Measurements from ENCODE around the gene USB1.

Gene USB1
- 17.1 reads per million, percentile 43 among the genes with 10 or more reads in this experiment for total RNA-seq

- peak; percentile 75 for DNase-seq
Measured at GRCh38 chr16:58000706-58001676, at the start of gene USB1. Gene USB1, plus strand, starts transcription at chr16:58001407. Its CDS starts 77 bp downstream, at chr16:58001484.

GRCh38 chr16:57952909-57953308 lies 48.3 kb upstream of the USB1 start:
- DNase-seq = no peak

- no peak for DNase-seq
Measured at GRCh38 chr16:57953857-57954256, 47.4 kb upstream of the USB1 start.

GRCh38 chr16:57955572-57956188 lies 45.5 kb upstream of the USB1 start:
- DNase-seq = no peak

- no peak for DNase-seq
Measured at GRCh38 chr16:57956270-57956808, 44.9 kb upstream of the USB1 start.

- no peak for DNase-seq
Measured at GRCh38 chr16:57956924-57957672, 44.1 kb upstream of the USB1 start.

GRCh38 chr16:57957673-57958392 lies 43.4 kb upstream of the USB1 start:
- DNase-seq = no peak

- no peak for DNase-seq
Measured at GRCh38 chr16:57958544-57958943, 42.7 kb upstream of the USB1 start.

- no peak for DNase-seq
Measured at GRCh38 chr16:57959121-57959520, 42.1 kb upstream of the USB1 start.

- no peak for DNase-seq
Measured at GRCh38 chr16:57959804-57960203, 41.4 kb upstream of the USB1 start.

- DNase-seq = no peak
Measured at GRCh38 chr16:57960310-57960709, 40.9 kb upstream of the USB1 start.

GRCh38 chr16:57960826-57961472 lies 40.3 kb upstream of the USB1 start:
- no peak for DNase-seq

- DNase-seq = no peak
Measured at GRCh38 chr16:57961538-57961937, 39.7 kb upstream of the USB1 start.

- DNase-seq = no peak
Measured at GRCh38 chr16:57962046-57962445, 39.2 kb upstream of the USB1 start.

- DNase-seq = no peak
Measured at GRCh38 chr16:57962756-57963155, 38.5 kb upstream of the USB1 start.

GRCh38 chr16:57964157-57964700 lies 37.0 kb upstream of the USB1 start:
- no peak for DNase-seq

GRCh38 chr16:57966204-57966771 lies 34.9 kb upstream of the USB1 start:
- no peak for DNase-seq

GRCh38 chr16:57966986-57967385 lies 34.2 kb upstream of the USB1 start:
- no peak for DNase-seq

GRCh38 chr16:57967916-57968315 lies 33.3 kb upstream of the USB1 start:
- DNase-seq = no peak

- DNase-seq = no peak
Measured at GRCh38 chr16:57969451-57970123, 31.6 kb upstream of the USB1 start.

Measured in effector CD4-positive, alpha-beta T cell (primary cell).